SK-N-SH (cell line): Measurements from ENCODE around the gene SORBS1. TPM values are rescaled to one million over a fixed set of nuclear protein-coding genes. Genes with fewer than 3 reads are reported as not detected.
A peak's percentile ranks its signal among the peaks of the same experiment; 100 is the strongest.

Source experiments
- CTCF ChIA-PET: fragments of 300-600, 350-600 bp; formaldehyde crosslinking; extraction: SDS; loops from one replicate; lab custom pipeline; 2021; lab: Yijun Ruan, JAX
- POLR2A ChIA-PET: fragments of 350-600 bp; sonication (Branson Sonifier 250); formaldehyde crosslinking; extraction: SDS; loops from one replicate; lab custom pipeline; 2020; ENCODE audit warnings: antibody characterized with exemption, inconsistent platforms; lab: Yijun Ruan, JAX
- DNase-seq: peaks from one replicate; pipeline ENCODE4 v3.0.0; 2012
- H2AFZ ChIP-seq: fragments of 200-600 bp; sonication (generic); 2 replicates; pipeline ENCODE4 v1.8.1; 2016; ENCODE audit warnings: antibody characterized with exemption, mild to moderate bottlenecking, low read depth
- H3F3A ChIP-seq: fragments of 200-600 bp; sonication (generic); replicated peaks from 2 replicates; pipeline ENCODE3; 2016; ENCODE audit warnings: antibody characterized with exemption, mild to moderate bottlenecking; ENCODE audit not compliant: insufficient read depth
- H3K27ac ChIP-seq, 2 experiments: fragments of 200-500 bp in 1 of 2; fragments of 200-600 bp in 1 of 2; sonication (Bioruptor generic) in 1 of 2; sonication (generic), shearing (Covaris generic) in 1 of 2; 2 replicates each; pipeline versions ENCODE4 v1.5.1 to v1.6.1; 2014 to 2016; ENCODE audit warnings: low read depth in 2 of 2, inconsistent platforms in 1 of 2, low read length in 1 of 2, mild to moderate bottlenecking in 1 of 2, mixed read lengths in 1 of 2
- H3K27me3 ChIP-seq: fragments of 200-600 bp; sonication (generic), shearing (Covaris generic); 2 replicates; pipeline ENCODE4 v1.6.1; 2016; ENCODE audit warnings: mixed run types; ENCODE audit not compliant: insufficient read depth
- H3K36me3 ChIP-seq, 2 experiments: fragments of 200-500 bp in 1 of 2; fragments of 200-600 bp in 1 of 2; sonication (Bioruptor generic) in 1 of 2; sonication (generic) in 1 of 2; replicated peaks in 1 of 2; 2 replicates each; pipeline versions ENCODE3 to v1.5.1; 2014 to 2016; ENCODE audit warnings: low read length in 1 of 2, mild to moderate bottlenecking in 1 of 2; ENCODE audit not compliant: insufficient read depth in 2 of 2, control insufficient read depth in 1 of 2
- H3K4me1 ChIP-seq, 2 experiments: fragments of 200-500 bp in 1 of 2; fragments of 200-600 bp in 1 of 2; sonication (Bioruptor generic) in 1 of 2; sonication (generic), shearing (Covaris generic) in 1 of 2; 2 replicates each; pipeline versions ENCODE4 v1.5.1 to v1.6.1; 2014 to 2016; ENCODE audit warnings: low read depth in 1 of 2, low read length in 1 of 2, mixed run types in 1 of 2; ENCODE audit not compliant: insufficient read depth in 2 of 2, control insufficient read depth in 1 of 2
- H3K4me2 ChIP-seq: fragments of 200-600 bp; sonication (generic), shearing (Covaris generic); 2 replicates; pipeline ENCODE4 v1.6.1; 2017; ENCODE audit warnings: mixed run types
- H3K4me3 ChIP-seq, 2 experiments: fragments of 200-500 bp in 1 of 2; fragments of 200-600 bp in 1 of 2; sonication (Bioruptor generic) in 1 of 2; sonication (generic), shearing (Covaris generic) in 1 of 2; 2 replicates each; pipeline versions ENCODE4 v1.5.1 to v1.8.1; 2014 to 2016; ENCODE audit warnings: low read depth in 2 of 2, inconsistent platforms in 1 of 2, low read length in 1 of 2, mild to moderate bottlenecking in 1 of 2, mixed read lengths in 1 of 2, moderate library complexity in 1 of 2
- H3K79me2 ChIP-seq: fragments of 200-600 bp; sonication (generic); 2 replicates; pipeline ENCODE4 v1.8.1; 2017; ENCODE audit warnings: mild to moderate bottlenecking; ENCODE audit not compliant: insufficient read depth
- H3K9ac ChIP-seq: fragments of 200-600 bp; sonication (generic); 2 replicates; pipeline ENCODE4 v1.6.1; 2017; ENCODE audit warnings: mixed run types
- H3K9me2 ChIP-seq: fragments of 200-600 bp; sonication (generic); 2 replicates; pipeline ENCODE4 v1.6.1; 2017; ENCODE audit warnings: mixed run types
- H3K9me3 ChIP-seq: fragments of 200-600 bp; sonication (generic); 2 replicates; pipeline ENCODE4 v1.6.1; 2017; ENCODE audit warnings: mixed run types, mild to moderate bottlenecking, moderate library complexity
- H4K20me1 ChIP-seq: fragments of 200-600 bp; sonication (generic); 2 replicates; pipeline ENCODE4 v1.6.1; 2017; ENCODE audit warnings: mild to moderate bottlenecking, mixed run types; ENCODE audit not compliant: insufficient read depth
- CHD2 ChIP-seq: fragments of 150-350 bp; IDR thresholded peaks from 2 replicates; pipeline ENCODE4 v1.6.1; 2018; ENCODE audit warnings: low read length; ENCODE audit not compliant: partially characterized antibody
- ELF1 ChIP-seq: IDR thresholded peaks from 2 replicates; pipeline ENCODE4 v1.4.0; 2012
- EP300 ChIP-seq, 2 experiments: IDR thresholded peaks; 2 replicates each; pipeline versions ENCODE4 v1.4.0 to v1.6.1; 2012; ENCODE audit warnings: borderline replicate concordance in 1 of 2, low read depth in 1 of 2, low read length in 1 of 2
- EZH2phosphoT487 ChIP-seq: fragments of 200-600 bp; sonication (generic); IDR thresholded peaks from 2 replicates; pipeline ENCODE4 v1.6.1; 2017; ENCODE audit warnings: low read depth, mixed run types, mild to moderate bottlenecking, antibody characterized with exemption, moderate library complexity, borderline replicate concordance
- FOSL2 ChIP-seq: IDR thresholded peaks from 2 replicates; pipeline ENCODE4 v1.4.0; 2012; ENCODE audit warnings: low read depth, mild to moderate bottlenecking, moderate library complexity, borderline replicate concordance
- FOXM1 ChIP-seq: IDR thresholded peaks from 2 replicates; pipeline ENCODE4 v1.4.0; 2012; ENCODE audit warnings: low read depth, mild to moderate bottlenecking
- GATA2 ChIP-seq: sonication (generic); formaldehyde crosslinking; IDR thresholded peaks from 2 replicates; pipeline ENCODE4 v1.5.0; 2020; ENCODE audit warnings: mild to moderate bottlenecking, missing genetic modification reagents
- IRF3 ChIP-seq: fragments of 150-350 bp; IDR thresholded peaks from 2 replicates; pipeline ENCODE4 v1.6.1; 2016; ENCODE audit warnings: mild to moderate bottlenecking, low read depth, low read length
- MAX ChIP-seq: IDR thresholded peaks from 2 replicates; pipeline ENCODE4 v1.4.0; 2012; ENCODE audit warnings: low read depth
- NRF1 ChIP-seq: IDR thresholded peaks from 2 replicates; pipeline ENCODE4 v1.6.1; 2012; ENCODE audit warnings: low read depth, mild to moderate bottlenecking, low read length
- SIN3A ChIP-seq: IDR thresholded peaks from 2 replicates; pipeline ENCODE4 v1.6.1; 2012; ENCODE audit warnings: low read depth, mild to moderate bottlenecking, low read length, moderate library complexity, borderline replicate concordance
- USF1 ChIP-seq: IDR thresholded peaks from 2 replicates; pipeline ENCODE4 v1.4.0; 2012; ENCODE audit warnings: low read depth, borderline replicate concordance
- WGBS: methylation state at CpG from one replicate; pipeline ENCODE4 v1.1.6; 2017; ENCODE audit warnings: low lambda C conversion rate; 5-methylcytosine and 5-hydroxymethylcytosine counted together
- polyA plus RNA-seq, 3 experiments: library from polyadenylated mRNA; depleted of rRNA; stranded (reverse); fragments of >200 nt; gene quantifications; 2 replicates each; pipeline ENCODE4 v1.2.3, GENCODE V29; 2012

SORBS1 gene
- polyA plus RNA-seq, 1 of the 3 experiments (the other 2 are of a cell fraction): 0.36 TPM

- no peak overlapping the region for H2AFZ ChIP-seq
- H3K27me3 ChIP-seq: no peaks in the 10 kb centered on the region; the same call in 1 of the 2 replicates
- no peaks in the 10 kb centered on the region for H3F3A ChIP-seq
- no peaks in the 10 kb centered on the region for H3K9me3 ChIP-seq
- H3K4me2 ChIP-seq: no peak overlapping the region
- POLR2A ChIA-PET: no interaction called here
- H3K36me3 ChIP-seq: no peaks in the 10 kb centered on the region
- H4K20me1 ChIP-seq: no peaks in the 10 kb centered on the region
- WGBS: 51% methylated on average over 13 of the region's 13 CpGs
- DNase-seq: peak; percentile 30
- H3K4me3 ChIP-seq: no peak overlapping the region
- H3K4me1 ChIP-seq: peaks cover 0 to 21% of the 10 kb centered on the region in 2 experiments; a peak in 2 of 4 replicates
- H3K27ac ChIP-seq: no peak overlapping the region
- H3K9me2 ChIP-seq: no peaks in the 10 kb centered on the region
- CTCF ChIA-PET: no interaction called here
- no peak overlapping the region for H3K9ac ChIP-seq
- no peaks in the 10 kb centered on the region for H3K79me2 ChIP-seq
- TF ChIP-seq GATA2 (CRISPR knock-in tag): 0 out of 2 replicates have a peak, but pooled peaks have one; percentile 22
- TF ChIP-seq MAX: no peak
Measured at GRCh38 chr10:95531058-95531809, 29.9 kb downstream of the SORBS1 start.

GRCh38 chr10:95530561-95530960 is 30.6 kb downstream of the SORBS1 start:
- no peaks in the 10 kb centered on the region for H4K20me1 ChIP-seq
- TF ChIP-seq EP300 (IDR thresholded peaks at IDR 0.05; ENCODE audit: borderline replicate concordance in 1 of 2, low read depth in 1 of 2, low read length in 1 of 2): no peak
- TF ChIP-seq FOXM1: no peak
- TF ChIP-seq GATA2 (CRISPR knock-in tag): no peak
- no peak for TF ChIP-seq FOSL2
- TF ChIP-seq USF1: no peak
- no peak for TF ChIP-seq IRF3
- TF ChIP-seq EZH2phosphoT487: no peak
- no peak for TF ChIP-seq NRF1
- no peak for TF ChIP-seq ELF1
- TF ChIP-seq SIN3A: no peak
- no peak for TF ChIP-seq CHD2
- TF ChIP-seq MAX: no peak
- H3K27ac ChIP-seq: no peak overlapping the region
- H3K4me1 ChIP-seq: peaks cover 0 to 21% of the 10 kb centered on the region in 2 experiments; a peak in 2 of 4 replicates
- POLR2A ChIA-PET: no interaction called here
- no peaks in the 10 kb centered on the region for H3K36me3 ChIP-seq
- CTCF ChIA-PET: no interaction called here
- H3K27me3 ChIP-seq: no peaks in the 10 kb centered on the region; the same call in 1 of the 2 replicates
- no peak overlapping the region for H3K4me2 ChIP-seq
- H3K9me3 ChIP-seq: no peaks in the 10 kb centered on the region
- H3K9ac ChIP-seq: no peak overlapping the region
- H3K4me3 ChIP-seq: no peak overlapping the region
- H3F3A ChIP-seq: no peaks in the 10 kb centered on the region
- H3K79me2 ChIP-seq: no peaks in the 10 kb centered on the region
- no peak overlapping the region for H2AFZ ChIP-seq
- no peaks in the 10 kb centered on the region for H3K9me2 ChIP-seq
- 72% methylated on average over 3 of the region's 4 CpGs for WGBS
- no peak for DNase-seq
